ENCODE data around the gene LY6G5C.

DNA sequence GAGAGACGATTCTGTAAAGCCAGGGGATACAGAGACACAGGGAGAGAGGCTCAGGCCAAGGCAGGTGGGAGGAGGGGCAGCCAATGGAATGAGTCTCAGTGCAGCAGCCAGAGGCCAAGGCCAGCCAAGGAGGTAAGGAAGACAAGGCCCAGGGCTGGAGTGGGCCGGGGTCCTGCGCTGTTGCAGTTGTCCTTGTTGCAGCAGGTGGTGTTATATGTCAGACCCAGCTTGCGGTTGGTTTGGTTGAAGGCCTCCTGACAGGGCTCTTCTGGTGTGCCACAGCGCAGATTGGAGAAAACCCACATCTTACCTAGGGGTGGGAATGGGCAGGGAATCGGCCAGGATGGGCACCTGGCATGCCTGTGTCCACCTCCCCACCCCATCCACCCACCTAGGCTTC, 38.1 kb upstream of the LY6G5C start:
- TF ChIP-seq, protein P1, sequence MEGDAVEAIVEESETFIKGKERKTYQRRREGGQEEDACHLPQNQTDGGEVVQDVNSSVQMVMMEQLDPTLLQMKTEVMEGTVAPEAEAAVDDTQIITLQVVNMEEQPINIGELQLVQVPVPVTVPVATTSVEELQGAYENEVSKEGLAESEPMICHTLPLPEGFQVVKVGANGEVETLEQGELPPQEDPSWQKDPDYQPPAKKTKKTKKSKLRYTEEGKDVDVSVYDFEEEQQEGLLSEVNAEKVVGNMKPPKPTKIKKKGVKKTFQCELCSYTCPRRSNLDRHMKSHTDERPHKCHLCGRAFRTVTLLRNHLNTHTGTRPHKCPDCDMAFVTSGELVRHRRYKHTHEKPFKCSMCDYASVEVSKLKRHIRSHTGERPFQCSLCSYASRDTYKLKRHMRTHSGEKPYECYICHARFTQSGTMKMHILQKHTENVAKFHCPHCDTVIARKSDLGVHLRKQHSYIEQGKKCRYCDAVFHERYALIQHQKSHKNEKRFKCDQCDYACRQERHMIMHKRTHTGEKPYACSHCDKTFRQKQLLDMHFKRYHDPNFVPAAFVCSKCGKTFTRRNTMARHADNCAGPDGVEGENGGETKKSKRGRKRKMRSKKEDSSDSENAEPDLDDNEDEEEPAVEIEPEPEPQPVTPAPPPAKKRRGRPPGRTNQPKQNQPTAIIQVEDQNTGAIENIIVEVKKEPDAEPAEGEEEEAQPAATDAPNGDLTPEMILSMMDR (IDR thresholded peaks at IDR 0.05 in 2 of 3, conservative IDR thresholded peaks at IDR 0.05 in 1 of 3; ENCODE audit: borderline replicate concordance in 1 of 3, insufficient read depth in 1 of 3, low read depth in 2 of 3, low read length in 2 of 3) = no peak
- no peak for TF ChIP-seq SRF (IDR thresholded peaks at IDR 0.05; ENCODE audit: low read depth)
